ENCODE data around the gene NAV3.

The NAV3 gene

GRCh38 chr12:77947746-77948145, 117.1 kb downstream of the NAV3 start:
- TF ChIP-seq CTCF (IDR thresholded peaks at IDR 0.05): no peak

GRCh38 chr12:77949943-77950342, 119.2 kb downstream of the NAV3 start:
- TF ChIP-seq CTCF (IDR thresholded peaks at IDR 0.05): no peak

- no peak for TF ChIP-seq CTCF (IDR thresholded peaks at IDR 0.05)
Measured at GRCh38 chr12:77953528-77954205, 123.0 kb downstream of the NAV3 start.

- TF ChIP-seq CTCF (IDR thresholded peaks at IDR 0.05): no peak
Measured at GRCh38 chr12:77954206-77954555, 123.5 kb downstream of the NAV3 start.

- no peak for TF ChIP-seq CTCF (IDR thresholded peaks at IDR 0.05)
Measured at GRCh38 chr12:77957062-77957461, 126.4 kb downstream of the NAV3 start.

- no peak for TF ChIP-seq CTCF (IDR thresholded peaks at IDR 0.05)
Measured at GRCh38 chr12:77963576-77964178, 133.0 kb downstream of the NAV3 start.

GRCh38 chr12:77965790-77966189, 135.1 kb downstream of the NAV3 start:
- TF ChIP-seq CTCF (IDR thresholded peaks at IDR 0.05): no peak
